Measurements from ENCODE around the gene ZFP2.

ZFP2 gene

GRCh38 chr5:178981381-178981780 lies 85.7 kb downstream of the ZFP2 start:
- no peak for DNase-seq (ENCODE audit: low read depth, low spot score)
